Renal pelvis (tissue), 4 donors: ENCODE results near the gene AHRR. TPM values are rescaled to one million over a fixed set of nuclear protein-coding genes. Genes with fewer than 3 reads are reported as not detected.
"Not testable (repeated sequence)": the region's sequence is repeated elsewhere in the genome, so short reads cannot be mapped to it uniquely, and the experiment has no call there.

Source experiments
- DNase-seq: peaks from one replicate; pipeline ENCODE4 v3.0.0-alpha.2; 2013
- polyA plus RNA-seq, 3 donors: library from polyadenylated mRNA; unstranded; fragments of 120-200 nt; gene quantifications; one replicate each; pipeline ENCODE4 v1.2.1, GENCODE V29; 2013; ENCODE audit not compliant: insufficient read length in 3 of 3

Gene AHRR
- polyA plus RNA-seq, 3 donors = 2.4 to 3.6 (median 2.8) TPM

DNA sequence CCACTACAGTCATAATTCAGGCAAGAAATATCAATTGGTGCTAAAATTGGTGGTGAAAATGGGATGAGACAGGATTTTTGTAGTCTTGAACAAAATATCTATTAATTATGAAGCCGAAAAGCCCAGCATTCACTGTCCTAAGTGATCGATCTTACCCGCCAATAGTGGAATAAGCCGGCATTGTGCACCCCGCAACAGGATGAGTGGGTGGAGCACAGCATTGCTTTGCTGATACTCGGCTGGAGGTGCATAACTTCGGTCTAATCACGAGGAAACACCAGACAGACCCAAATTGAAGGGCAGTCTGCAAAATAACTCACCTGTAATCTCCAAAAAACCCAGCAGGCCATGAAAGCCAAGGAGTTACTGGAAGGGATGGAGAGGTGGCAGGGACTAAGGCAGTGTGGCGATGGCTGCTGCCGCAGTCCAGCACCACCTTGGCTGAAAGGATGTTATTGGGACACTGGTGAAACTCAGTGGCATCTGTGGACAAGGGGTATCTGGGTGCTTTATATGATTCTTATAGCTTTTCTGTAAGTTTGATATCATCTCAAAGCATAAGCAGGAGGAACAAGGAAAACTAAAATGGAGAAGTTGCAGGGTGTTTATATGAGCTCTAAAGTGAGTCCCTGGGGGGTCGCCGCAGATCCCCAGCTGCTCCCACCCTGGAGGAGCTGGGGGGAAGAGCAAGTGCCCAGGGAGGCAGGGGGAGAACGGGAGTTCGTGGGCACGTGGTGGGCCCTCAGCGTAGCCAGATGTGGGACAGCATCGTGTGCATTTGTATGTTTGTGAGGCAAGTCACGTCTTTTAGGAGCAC is 45.2 kb downstream of the AHRR start:
- no peak for DNase-seq

DNA sequence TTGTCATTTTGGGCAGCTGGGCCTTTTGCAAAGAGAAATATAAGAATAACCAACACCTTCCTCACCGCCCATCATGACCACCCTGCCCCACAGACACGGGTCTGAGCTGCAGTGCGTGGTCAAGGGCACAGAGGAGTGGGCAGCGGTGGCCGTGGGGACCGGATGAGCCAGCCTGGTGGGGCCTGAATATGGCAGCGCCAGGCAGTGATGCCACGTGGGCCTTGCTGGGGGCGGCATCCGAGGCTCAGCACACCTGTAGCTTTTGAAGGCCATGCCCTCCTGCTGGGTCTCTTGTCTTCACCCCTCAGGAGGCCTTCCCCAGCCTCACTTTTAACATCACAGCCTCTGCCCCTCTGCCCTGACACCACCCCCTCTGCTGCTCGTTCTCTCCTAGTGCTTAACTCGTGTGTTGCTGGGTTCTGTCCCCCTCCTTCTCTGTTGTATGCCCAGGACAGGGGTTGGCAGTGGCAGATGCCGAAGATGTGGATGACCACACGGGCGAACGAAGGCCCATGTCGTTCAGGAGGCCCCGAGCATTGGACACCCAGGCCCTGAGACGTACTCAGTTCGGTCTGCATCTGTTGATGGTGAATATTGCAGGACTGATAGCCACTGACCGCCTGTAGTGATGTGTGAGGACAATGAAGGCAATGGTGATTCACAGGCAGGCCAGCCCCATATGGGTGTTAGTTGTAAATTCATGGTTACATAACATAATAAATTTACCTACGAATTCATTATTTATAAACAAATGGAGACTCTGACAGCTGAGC is 46.0 kb downstream of the AHRR start:
- DNase-seq = no peak

DNA sequence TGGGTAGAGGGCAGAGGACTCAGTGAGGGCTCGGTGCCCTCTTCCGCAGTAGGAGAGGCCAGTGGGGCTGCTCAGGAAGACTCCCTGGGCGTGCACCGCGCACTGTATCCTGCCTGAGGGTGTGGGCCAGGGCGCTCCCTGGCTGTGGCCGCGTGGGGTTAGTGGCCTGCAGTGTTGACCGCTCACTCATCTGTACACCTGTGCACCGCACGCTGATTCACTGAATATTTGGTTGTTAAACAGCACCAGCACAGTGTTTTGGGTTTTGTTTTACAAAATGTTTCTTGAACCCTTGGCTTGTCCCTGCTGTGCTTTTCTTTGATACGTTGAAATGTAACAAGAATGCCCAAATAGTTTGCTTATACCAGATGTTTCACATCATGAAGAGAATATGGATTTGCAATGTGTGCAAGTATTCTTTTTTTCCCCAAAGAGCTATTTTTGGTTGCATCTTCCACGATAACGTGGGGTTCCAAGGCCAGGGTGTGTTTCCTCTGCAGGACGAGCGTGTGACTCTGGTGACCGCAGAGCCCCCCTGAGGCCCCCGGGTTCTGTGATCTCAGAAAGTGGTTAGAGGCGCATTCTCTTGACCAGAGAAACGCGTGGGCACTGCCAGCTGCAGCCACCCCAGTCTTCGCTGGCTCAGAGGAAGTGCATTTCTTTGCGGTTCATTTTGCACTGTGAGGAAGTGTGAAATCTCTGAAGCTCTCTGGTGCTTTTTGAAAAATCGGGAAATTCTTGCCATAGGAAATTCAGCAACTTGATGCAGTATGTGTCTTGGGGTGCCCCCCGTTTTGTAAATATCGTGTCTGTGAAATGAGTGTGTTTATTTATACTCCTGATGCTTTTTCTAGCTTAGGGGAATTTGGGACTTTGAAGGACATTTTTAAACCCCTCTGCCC is 46.9 kb downstream of the AHRR start:
- DNase-seq = no peak

- DNase-seq = no peak
Measured at GRCh38 chr5:369151-369868, 47.8 kb downstream of the AHRR start.

DNA sequence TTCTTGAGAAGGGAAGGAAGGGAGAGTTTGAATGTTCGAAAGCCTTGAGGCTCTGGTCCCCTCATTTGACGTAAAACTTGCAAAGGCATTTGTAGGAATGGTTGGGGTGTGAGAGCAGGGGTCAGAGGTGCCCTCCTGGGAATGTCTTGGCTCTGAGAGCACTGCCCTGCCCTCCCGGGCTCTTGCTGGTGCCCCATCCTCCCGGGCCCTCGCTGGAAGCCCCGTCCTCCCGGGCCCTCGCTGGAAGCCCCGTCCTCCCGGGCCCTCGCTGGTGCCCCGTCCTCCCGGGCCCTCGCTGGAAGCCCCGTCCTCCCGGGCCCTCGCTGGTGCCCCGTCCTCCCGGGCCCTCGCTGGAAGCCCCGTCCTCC is 48.3 kb downstream of the AHRR start:
- not testable (repeated sequence) for DNase-seq

- no peak for DNase-seq
Measured at GRCh38 chr5:370311-370958, 48.9 kb downstream of the AHRR start.

GRCh38 chr5:370959-371810 is 49.7 kb downstream of the AHRR start:
- no peak for DNase-seq

GRCh38 chr5:371811-372555 is 50.5 kb downstream of the AHRR start:
- no peak for DNase-seq

GRCh38 chr5:372556-372995 is 51.1 kb downstream of the AHRR start:
- DNase-seq = no peak

DNA sequence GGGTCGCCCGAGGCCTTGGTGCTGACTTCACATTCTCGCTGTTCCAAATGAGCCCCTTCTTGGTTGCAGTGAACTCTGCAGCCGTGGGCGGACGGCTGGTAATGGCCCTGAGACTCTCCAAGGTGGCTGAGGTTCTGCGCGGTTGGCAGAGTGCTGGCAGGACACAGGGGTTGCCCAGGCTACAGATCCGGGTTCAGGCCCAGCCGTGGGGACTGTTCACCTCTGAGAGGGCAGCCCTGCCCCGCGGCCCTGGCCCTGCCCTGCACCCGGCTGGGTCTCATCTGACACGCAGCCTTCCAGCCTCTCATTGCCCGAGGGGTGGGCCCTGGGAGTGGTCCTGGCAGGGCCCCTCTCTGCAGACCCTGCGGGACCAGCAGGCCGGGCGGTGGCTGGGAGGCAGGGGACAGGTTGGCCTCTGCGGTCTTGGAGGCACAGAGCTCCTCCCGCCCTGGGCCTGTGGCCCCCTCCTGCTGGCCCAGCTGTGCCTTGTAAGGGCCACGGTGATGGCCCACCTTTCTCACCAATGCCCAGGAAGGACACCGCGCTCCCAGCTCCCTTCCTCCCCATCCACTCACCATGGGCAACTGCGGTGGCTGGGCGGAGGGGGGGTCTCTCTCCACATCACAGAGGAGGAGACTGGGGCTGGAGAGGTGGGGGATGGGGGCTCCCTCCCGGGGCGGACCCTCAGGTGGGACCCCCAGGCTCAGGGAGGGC is 51.6 kb downstream of the AHRR start:
- no peak for DNase-seq

DNA sequence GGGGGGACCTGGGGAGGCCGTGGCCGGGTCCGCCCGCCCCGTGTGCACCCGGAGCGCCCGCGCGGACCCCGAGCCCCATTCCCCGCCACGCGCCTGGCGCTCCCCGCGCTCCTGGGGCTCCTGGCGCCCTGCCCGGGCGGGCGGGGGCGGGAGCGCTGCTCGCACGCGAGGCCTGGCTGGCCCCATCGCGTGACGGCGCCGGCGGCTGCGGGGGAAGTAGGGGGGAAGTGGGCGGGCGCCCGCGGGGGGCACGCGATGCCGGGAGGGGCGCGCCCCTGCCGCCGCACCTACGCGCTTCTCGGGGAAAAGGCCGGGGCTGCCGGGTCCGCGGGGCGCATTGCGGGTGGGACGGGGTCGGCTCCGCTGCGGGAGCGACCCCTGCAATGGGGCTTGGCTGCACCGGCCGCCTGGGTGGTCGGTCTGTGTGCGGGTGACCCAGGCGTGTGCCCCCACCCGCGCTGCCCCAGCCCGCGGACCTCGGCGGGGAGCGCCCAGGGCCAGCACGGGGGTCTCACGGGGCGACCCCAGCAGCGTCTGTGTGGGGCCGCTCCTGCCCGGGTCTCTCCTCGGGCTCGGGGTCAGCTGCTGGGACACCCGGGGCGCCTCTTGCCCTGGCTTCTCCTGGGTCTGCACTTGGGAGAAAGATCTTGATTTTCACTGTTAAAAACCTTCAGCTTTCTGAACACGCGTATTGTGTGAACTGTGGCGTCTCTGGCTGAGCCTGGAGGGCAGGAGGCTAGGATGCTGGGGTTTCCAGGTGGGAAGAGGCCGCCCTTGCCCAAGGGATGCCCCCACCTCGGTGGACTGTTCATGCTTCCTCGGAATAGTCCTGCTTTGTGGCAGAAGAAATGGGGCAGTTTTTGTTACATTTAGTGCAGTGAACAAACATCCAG is 52.4 kb downstream of the AHRR start:
- peak; percentile 55 for DNase-seq

GRCh38 chr5:374631-375335 is 53.3 kb downstream of the AHRR start:
- DNase-seq = no peak

DNA sequence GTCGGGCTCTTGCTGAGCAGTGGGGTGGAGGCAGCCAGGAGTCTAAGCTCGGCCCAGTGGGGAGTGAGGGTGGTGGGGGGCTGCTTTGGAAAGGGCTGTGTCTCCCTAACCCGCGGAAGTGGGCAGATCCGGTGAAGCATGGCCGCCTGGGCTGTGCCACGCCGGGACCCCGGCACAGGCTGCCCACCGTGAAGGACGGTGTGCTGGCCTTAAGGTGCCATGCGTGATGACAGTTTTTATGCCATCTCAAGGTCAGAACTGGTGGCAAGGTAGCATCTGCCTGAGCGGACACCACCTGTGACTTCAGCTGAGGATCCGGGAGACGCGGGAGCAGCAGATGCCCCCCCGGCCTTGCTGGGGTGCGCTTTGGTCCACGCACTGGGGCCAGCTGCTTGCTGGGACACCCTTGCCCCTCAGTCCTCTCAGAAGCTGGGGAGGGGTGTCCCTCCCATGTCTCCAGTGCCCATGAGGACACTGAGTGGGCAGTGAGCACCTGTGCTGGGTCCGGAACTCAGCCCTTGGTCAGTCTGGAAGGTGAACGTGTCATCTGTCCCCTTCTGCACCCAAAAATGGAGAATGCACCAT is 53.9 kb downstream of the AHRR start:
- no peak for DNase-seq

- no peak for DNase-seq
Measured at GRCh38 chr5:375921-376798, 54.6 kb downstream of the AHRR start.

GRCh38 chr5:376799-377325 is 55.3 kb downstream of the AHRR start:
- DNase-seq = no peak
